Spleen (tissue), 7 donors: ENCODE results near the gene MANSC4.

Experiments
- CTCF ChIP-seq, 11 experiments: fragments of 200-600 bp in 7 of 11; fragments of 450-650 bp in 4 of 11; sonication (generic) in 4 of 11; IDR thresholded peaks in 8 of 11; conservative IDR thresholded peaks in 3 of 11; 1 replicate in 7 of 11; 2 replicates in 4 of 11; pipeline versions ENCODE4 v1.4.0 to v1.8.0; 2016 to 2021; ENCODE audit warnings: antibody characterized with exemption in 11 of 11, inconsistent platforms in 4 of 11, mild to moderate bottlenecking in 1 of 11
- POLR2A ChIP-seq, 3 donors: fragments of 450-650 bp; IDR thresholded peaks; one replicate each; pipeline ENCODE4 v1.5.1; 2017; ENCODE audit warnings: antibody characterized with exemption in 3 of 3, mild to moderate bottlenecking in 1 of 3
- POLR2AphosphoS5 ChIP-seq, 3 donors: sonication (generic); formaldehyde crosslinking; IDR thresholded peaks; one replicate each; pipeline ENCODE4 v1.5.1; 2017; ENCODE audit warnings: antibody characterized with exemption in 3 of 3
- donor health status: DM: no; HTN: no; CAD: no; lungs with moderate emphysema.
- donor health status: DM: no; HTN: no; CAD: no.
- donor health status: DM: no; HTN: no; CAD: no.

- TF ChIP-seq CTCF (IDR thresholded peaks at IDR 0.05 in 8 of 11, conservative IDR thresholded peaks at IDR 0.05 in 3 of 11) (no peak), POLR2A (IDR thresholded peaks at IDR 0.05) (no peak), POLR2AphosphoS5 (IDR thresholded peaks at IDR 0.05) (no peak)
Measured at GRCh38 chr12:27824126-27824842, 44.2 kb upstream of the MANSC4 start.
